HG03432 (cell line): ENCODE data around the gene SAMD8.
"Not testable (repeated sequence)": the region's sequence is repeated elsewhere in the genome, so short reads cannot be mapped to it uniquely, and the experiment has no call there.

Experiments
- ATAC-seq: cut with Tn5 transposase; IDR thresholded peaks from one replicate; pipeline ENCODE4 v1.9.1; 2021; ENCODE audit warnings: mild to moderate bottlenecking, moderate library complexity; ENCODE audit not compliant: unreplicated experiment

Gene SAMD8

DNA sequence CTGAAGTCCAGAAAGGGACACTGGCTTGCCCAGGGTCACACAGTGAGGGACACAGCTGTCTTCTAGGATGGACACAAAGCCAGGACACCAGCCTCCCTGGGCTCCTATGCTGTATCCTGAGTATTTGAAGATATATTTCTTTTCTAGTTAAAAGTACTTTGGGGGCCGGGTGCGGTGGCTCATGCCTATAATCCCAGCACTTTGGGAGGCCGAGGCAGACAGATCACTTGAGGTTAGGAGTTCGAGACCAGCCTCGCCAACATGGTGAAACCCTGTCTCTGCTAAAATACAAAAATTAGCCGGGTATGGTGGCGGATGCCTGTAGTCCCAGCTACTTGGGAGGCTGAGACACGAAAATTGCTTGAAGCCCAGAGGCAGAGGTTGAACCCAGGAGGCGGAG, 4.6 kb upstream of the SAMD8 start:
- ATAC-seq: not testable (repeated sequence)

DNA sequence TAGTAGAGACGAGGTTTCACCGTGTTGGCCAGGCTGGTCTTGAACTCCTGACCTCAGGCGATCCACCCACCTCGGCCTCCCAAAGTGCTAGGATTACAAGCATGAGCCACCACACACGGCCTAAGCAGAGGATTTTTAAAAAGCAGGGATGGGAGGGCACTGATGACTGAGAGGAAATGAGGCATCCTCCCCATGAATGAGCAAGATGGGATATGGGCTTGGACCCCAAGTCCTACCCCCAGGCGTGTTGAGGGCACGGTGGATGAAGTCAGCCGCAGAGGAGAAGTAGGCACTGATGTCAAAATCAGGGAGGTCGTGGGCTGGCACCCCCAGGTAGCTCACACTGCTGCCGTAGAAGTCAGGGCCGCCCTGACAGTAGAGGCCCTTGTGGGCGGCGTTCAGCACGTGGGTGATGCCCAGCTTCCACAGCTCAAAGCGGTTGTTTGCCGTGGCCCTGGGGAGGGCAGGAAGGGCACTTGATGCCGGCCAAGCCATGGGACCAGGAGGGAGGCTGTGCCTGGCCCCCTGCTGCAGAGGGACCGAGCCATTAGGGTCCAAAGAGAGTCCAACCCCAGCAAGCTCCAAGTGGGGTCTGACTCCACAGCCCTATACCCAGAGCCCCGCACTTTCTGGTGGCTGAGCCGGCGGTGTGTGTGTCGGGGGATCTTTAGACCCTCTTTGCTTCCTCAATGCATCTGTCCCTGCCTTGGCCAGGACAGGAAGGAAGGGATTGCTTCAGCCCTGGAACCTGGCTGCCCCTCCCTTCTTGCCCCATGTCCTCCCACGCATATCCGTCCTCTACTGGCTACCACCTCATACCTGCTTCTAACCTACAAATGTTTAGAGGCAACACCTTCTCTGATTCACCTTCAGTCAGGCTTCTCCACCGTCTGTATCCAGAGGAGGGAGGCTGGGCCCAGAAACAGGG, 3.4 kb upstream of the SAMD8 start:
- ATAC-seq: no peak

DNA sequence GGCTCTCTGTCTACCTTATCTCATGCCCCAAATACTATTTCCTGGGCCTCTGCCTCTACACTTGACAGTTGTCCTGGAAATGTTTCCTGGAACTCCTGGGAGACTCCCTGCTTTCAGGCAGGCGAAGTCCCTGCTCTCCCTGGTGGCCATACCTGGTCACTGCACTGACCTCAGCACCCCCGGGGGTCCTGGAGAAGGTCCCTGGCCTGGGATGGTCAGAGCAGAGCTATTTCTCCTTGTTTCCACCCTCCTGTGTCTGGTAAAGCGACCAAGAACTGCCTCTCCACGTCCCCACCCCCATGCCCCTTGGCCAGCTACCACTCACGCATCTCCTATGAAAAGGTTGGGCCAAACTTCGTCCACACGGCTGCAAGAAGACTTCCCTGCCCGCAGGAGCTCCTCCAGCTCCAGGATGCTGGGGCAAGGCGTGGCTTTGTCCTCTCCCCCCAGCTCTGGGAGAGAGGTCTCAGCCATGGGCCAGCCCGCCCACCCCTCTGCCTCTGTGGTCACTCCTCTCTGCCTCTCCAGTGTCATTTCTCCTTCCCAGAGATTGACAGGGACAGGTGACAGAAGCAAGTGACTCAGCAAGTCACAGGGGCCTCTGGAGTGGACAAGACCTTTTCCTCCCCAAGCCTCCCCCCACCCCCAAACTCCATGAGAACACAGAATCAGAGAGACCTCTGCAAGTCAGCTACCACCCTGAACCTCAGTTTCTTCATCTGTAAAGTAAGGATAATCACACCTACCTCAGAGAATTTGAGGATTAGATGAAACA, 2.6 kb upstream of the SAMD8 start:
- no peak for ATAC-seq

DNA sequence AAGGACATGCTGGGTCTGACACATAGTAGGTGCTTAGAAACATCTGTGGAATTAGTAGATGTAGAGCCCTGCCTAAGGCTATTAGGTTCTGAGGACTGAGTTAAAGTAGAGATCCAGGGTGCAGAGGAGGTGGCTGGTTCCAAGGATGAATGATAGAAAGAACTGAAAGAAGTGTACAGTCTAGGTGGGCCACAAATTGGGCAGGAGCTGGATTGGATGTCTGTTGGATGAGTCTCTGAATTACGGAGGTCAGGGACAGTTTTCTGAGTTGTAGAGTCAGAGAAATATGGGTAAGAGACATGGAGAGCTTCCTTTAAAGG, 2.0 kb upstream of the SAMD8 start:
- no peak for ATAC-seq

GRCh38 chr10:75110006-75110632, 1.3 kb upstream of the SAMD8 start:
- no peak for ATAC-seq

GRCh38 chr10:75111907-75112679, 637 bp downstream of the SAMD8 start:
- ATAC-seq: peak; percentile 33

GRCh38 chr10:75115137-75115536, 3.7 kb downstream of the SAMD8 start:
- ATAC-seq: no peak

- not testable (repeated sequence) for ATAC-seq
Observed at GRCh38 chr10:75116941-75117775, 5.7 kb downstream of the SAMD8 start.

DNA sequence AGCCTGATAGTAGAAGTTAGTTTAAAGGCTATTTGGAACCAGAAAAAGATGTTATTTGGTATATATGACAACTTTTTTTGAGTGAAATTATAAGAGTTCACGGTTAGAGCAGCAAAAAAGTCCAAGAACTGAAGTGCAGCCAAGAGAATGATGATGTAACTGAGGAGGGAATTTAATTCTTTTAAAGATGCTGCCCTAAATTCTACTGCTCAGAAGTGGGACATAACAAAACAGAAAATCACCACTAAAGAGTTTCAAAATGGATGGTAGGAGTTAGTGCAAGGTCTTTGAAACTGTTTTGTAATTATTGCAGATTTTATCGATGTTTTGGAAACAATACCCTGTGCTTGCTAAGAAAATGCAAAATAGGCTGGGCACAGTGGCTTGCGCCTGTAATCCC, 6.5 kb downstream of the SAMD8 start:
- ATAC-seq: no peak

- not testable (repeated sequence) for ATAC-seq
Observed at GRCh38 chr10:75119444-75120066, 8.1 kb downstream of the SAMD8 start.

DNA sequence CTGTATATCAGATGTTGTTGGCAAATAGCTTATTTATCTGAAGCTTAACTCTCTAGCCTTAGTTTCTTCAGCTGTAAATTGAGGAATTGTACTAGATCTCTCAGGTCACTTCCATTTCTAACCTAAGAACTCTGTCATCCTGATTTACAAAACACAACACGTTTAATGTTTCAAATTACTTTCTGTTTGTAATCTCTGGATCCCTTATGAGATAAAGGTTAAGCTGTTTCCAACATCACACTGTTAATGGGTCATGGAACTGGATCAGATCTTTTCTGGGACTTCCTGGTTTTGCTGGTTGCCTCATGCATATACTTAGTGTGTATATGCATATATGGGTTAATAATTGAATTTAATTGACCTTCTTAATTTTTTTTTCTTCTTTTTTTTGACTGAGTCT, 9.9 kb downstream of the SAMD8 start:
- no peak for ATAC-seq

DNA sequence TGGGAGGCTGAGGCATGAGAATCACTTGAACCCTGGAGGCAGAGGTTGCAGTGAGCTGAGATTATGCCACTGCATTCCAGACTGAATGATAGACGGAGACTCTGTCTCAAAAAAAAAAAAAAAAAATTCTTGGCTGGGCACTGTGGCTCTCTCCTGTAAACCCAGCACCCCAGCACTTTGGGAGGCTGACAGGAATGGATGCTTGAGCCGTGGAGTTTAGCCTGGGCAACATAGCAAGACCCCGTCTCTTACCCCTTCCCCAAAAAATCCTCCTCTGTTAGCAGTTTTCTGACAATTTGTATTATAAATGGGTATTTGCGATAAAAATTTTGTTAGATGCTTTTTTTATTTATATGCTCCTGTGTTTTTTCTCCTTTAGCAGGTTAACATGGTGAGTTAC, 11.0 kb downstream of the SAMD8 start:
- no peak for ATAC-seq

DNA sequence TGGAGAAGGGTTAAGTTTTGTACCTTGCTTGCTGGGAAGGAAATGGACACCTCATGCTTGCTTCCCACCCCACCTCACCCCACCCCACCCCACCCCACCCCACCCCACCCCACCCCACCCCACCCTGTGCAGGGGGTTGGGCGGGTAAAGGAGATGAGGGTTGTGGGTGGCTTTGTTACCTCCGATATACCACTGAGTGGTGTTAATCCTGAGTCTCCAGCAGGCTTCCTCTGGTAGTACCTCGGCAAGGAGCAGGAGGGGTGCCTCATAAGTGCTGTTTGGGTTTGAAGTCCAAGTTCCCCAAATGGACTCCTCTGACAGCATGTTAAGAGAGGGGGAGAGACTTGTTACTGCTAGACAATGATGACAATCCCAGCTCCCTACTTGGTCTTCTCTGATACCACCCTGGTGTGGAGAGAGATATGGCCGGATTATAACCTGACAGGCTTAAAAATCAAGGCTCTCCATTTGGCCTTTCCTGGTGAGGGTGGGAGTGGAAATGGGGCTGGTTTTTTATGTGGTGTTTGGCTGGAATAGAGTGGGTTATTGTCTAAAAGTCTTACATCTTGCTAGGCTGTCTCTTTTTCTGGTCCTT, 11.7 kb downstream of the SAMD8 start:
- no peak for ATAC-seq

DNA sequence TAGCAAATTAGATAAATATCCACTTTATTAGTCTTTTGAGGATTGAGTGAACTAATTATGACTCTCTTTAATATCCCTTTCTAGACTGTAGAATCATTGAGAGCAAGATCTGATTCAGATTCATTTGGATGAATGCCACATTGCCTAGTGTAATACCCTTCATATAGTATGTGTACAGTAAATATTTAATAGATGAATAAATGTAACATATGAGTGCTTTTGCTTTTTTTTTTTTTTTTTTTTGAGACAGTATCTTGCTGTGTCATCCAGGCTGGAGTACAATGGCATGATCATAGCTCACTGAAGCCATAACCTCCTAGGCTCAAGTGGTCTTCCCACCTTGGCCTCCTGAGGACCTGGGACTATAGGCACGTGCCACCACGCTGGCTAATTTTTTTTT, 14.8 kb downstream of the SAMD8 start:
- ATAC-seq: no peak

GRCh38 chr10:75127471-75127870, 16.0 kb downstream of the SAMD8 start:
- no peak for ATAC-seq

DNA sequence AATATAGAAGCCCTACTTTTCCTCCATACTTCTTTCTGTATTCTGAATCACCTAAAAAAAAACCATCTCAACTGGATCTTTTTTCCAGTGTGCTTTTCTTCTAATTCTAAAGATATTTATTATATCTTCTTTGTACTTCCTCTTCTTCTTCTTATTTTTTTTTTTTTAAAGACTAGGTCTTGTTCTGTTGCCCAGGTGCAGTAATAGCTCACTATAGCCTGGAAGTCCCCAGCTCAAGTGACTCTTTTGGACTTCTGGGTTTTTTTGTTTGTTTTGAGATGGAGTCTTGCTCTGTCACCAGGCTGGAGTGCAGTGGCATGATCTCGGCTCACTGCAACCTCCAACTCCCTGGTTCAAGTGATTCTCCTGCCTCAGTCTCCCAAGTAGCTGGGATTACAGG, 17.5 kb downstream of the SAMD8 start:
- not testable (repeated sequence) for ATAC-seq

GRCh38 chr10:75129537-75129936, 18.1 kb downstream of the SAMD8 start:
- ATAC-seq: no peak

DNA sequence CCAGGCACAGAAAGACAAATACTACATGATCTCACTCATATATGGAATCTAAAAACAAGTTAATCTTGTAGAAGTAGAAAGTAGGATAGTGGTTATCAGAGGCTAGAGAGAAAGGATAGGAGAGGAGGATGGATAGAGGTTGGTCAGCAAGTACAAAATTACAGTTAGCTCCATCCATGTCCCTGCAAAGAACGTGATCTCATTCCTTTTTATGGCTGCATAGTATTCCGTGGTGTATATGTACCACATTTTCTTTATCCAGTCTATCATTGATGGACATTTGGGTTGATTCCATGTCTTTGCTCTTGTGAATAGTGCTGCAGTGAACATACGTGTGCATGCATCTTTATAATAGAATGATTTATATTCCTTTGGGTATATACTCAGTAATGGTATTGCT, 22.2 kb downstream of the SAMD8 start:
- ATAC-seq: not testable (repeated sequence)

DNA sequence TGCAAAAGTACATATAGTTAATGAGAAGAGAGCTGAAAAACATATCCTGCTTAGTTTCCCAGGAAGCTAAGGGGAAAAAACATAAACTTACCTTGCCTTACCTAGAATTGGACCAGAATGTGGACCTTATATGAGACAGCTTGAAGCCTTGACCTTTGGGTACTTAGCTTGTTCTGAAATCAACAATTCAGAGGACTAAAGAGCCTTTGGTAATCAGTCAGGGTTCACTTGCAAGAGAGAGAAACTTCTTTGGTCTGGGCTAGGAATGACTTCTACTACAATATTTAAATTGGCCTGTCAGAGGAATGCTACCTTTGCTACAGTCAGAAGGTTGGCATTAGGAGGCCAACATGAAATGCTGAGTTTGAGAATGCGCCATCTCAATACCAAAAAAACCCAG, 24.9 kb downstream of the SAMD8 start:
- no peak for ATAC-seq
